ENCODE results near the gene LAMC3.

The LAMC3 gene

GRCh38 chr9:131013015-131013755 is 4.2 kb downstream of the LAMC3 start:
- DNase-seq = no peak

- no peak for DNase-seq
These were observed 5.0 kb downstream of the LAMC3 start for GRCh38 chr9:131013771-131014676.

GRCh38 chr9:131015112-131015511 is 6.1 kb downstream of the LAMC3 start:
- DNase-seq = no peak

GRCh38 chr9:131015876-131016397 is 7.0 kb downstream of the LAMC3 start:
- no peak for DNase-seq

GRCh38 chr9:131017067-131017466 is 8.1 kb downstream of the LAMC3 start:
- DNase-seq = no peak

GRCh38 chr9:131018621-131019020 is 9.6 kb downstream of the LAMC3 start:
- DNase-seq = no peak

- DNase-seq = no peak
These were observed 10.6 kb downstream of the LAMC3 start for GRCh38 chr9:131019388-131020239.

- no peak for DNase-seq
These were observed 11.4 kb downstream of the LAMC3 start for GRCh38 chr9:131020388-131020787.

- DNase-seq = no peak
These were observed 11.9 kb downstream of the LAMC3 start for GRCh38 chr9:131020862-131021261.

GRCh38 chr9:131021785-131022184 is 12.8 kb downstream of the LAMC3 start:
- no peak for DNase-seq

GRCh38 chr9:131024978-131025868 is 16.2 kb downstream of the LAMC3 start:
- no peak for DNase-seq

- DNase-seq = no peak
These were observed 17.2 kb downstream of the LAMC3 start for GRCh38 chr9:131025953-131026858.

- DNase-seq = no peak
These were observed 18.3 kb downstream of the LAMC3 start for GRCh38 chr9:131027048-131027871.

GRCh38 chr9:131027872-131028179 is 18.9 kb downstream of the LAMC3 start:
- no peak for DNase-seq

GRCh38 chr9:131028221-131028884 is 19.4 kb downstream of the LAMC3 start:
- no peak for DNase-seq

GRCh38 chr9:131028931-131029573 is 20.1 kb downstream of the LAMC3 start:
- no peak for DNase-seq

GRCh38 chr9:131029574-131029952 is 20.6 kb downstream of the LAMC3 start:
- DNase-seq = no peak

GRCh38 chr9:131030239-131031004 is 21.4 kb downstream of the LAMC3 start:
- DNase-seq = no peak

Data from activated naive CD4-positive, alpha-beta T cell treated with anti-CD3 and anti-CD28 coated beads, Interleukin-2, amount 50 U/mL, for 16 hours (primary cell).